SW 1271 (cell line): ENCODE results near the gene DMAC2.
"Not testable (repeated sequence)": the region's sequence is repeated elsewhere in the genome, so short reads cannot be mapped to it uniquely, and the experiment has no call there.

Experiments
- DNase-seq, 2 experiments: peaks; one replicate each; lab custom pipeline; 2025; lab: John Stamatoyannopoulos, UW

DMAC2 gene

DNA sequence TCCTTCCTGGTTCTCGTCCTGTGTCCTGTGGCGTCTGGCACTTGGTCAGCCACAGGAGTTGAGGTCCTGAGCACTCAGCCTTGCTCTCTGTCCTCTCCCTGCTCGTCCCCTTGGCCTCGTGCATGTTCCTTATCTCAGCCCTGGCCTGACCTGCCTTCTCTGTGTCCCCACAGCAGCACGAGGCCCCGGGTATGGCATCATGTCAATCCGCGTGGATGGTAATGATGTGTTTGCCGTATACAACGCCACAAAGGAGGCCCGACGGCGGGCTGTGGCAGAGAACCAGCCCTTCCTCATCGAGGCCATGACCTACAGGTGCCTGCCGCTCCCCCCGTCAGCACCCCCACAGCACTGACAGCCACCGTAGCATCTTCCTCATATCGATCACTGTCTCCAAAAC, 17.3 kb downstream of the DMAC2 start:
- no peak for DNase-seq

DNA sequence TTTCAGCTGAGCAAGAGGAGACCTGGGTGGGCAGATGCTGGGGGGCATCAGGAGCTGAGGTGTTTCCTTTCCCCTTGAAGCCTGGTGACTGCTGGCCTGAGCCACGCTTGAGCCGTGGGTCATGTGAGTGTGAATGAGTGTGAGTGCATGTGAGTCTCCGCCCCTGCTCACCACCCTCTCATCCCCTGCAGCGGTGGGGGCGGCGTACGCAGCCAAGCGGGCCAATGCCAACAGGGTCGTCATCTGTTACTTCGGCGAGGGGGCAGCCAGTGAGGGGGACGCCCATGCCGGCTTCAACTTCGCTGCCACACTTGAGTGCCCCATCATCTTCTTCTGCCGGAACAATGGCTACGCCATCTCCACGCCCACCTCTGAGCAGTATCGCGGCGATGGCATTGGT, 17.7 kb downstream of the DMAC2 start:
- DNase-seq: no peak

- no peak for DNase-seq
These were observed 18.4 kb downstream of the DMAC2 start for GRCh38 chr19:41421314-41421713.

DNA sequence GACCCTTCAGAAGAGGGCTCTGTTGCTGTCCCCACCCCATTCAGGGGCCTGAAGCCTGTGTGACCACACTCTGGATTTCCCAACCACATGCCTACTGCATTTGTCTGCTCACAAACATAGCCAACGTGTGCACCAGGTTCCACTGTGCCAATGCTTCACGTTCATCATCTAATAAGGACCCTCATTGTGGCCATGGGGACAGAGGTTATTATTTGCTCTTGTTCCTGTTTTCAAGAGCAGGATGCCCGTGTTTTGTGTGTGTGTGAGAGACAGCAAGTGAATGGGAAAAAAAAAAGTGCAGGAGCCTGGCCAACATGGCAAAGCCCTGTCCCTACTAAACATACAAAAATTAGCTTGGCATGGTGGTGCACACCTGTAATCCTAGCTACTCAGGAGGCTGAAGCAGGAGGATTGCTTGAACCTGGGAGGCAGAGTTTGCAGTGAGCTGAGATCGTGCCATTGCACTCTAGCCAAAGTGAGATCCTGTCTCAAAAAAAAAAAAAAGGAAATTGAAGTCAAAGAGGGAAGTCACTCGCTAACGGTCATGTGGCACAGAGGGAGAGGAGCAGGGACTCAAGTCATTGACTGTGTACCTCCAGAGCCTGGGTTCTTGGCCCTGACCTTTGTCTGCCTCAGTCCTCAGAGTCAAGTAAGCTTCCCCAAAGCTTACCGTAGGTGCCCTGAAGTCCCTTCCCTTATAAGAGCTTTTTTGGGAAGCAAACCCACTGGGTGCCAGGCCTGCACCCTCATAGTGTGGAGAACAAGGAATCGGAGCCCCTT, 19.4 kb downstream of the DMAC2 start:
- no peak for DNase-seq

DNA sequence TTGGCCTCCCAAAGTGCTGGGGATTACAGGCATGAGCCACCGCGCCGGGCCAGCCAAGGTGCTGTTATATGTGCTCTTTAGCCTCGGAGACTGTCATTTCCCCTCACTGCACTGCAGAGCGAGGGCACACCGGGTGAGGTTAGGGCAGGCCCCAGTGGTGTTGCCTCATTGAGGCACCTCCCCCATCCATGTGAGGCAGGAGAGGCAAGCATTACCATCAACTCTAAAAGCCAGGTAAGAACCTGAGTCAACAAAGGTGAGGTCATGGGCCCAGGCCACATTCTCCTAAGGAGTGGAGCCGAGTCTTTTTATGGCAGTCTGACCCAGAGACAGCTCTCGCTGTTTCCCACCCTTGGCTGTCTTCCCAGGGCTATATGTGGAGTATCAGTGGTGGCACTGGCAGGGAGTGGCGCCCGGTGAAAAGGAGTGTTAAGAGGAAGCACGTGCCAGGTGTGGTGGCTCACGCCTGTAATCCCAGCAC, 23.5 kb downstream of the DMAC2 start:
- no peak for DNase-seq

- no peak for DNase-seq
These were observed 24.5 kb downstream of the DMAC2 start for GRCh38 chr19:41415154-41415571.

DNA sequence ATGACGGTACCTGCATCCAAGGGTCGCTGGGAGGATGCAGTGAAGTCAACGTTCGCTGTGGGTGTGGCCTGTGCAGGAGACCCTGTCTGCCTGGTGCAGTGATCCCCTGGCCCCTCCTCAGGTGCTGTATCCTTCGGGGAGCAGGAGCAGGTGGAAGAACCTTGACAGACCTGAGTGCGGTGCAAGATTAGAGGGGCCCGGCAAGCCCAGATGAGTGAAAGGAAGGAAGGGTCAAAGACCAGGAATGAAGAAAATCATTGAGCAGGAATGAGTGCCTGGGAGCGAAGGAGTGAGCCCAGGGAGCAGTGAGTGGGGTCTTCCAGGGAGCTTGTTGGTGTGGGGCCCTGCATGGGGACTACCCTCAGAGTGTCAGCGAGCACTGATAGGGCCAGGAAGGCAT, 25.3 kb downstream of the DMAC2 start:
- no peak for DNase-seq

GRCh38 chr19:41413947-41414346, 25.8 kb downstream of the DMAC2 start:
- DNase-seq: no peak

DNA sequence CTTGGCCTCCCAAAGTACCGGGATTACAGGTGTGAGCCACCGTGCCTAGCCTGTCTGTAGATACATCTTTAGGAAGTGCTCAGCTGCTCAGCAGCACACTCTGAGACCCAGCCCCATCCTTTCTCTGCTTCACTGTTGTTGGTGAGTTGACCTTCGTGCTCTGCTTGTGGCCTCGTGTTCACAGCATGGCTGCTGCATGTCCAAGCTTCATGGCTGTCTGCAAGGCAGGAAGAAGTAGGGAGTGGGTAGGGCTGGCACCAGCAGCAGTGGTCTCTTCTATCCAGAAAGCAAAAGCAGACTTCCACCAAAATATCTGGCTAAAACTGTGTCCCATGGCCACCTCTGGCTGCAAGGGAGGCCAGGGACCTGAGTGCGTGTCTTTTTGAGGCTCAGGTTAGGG, 26.8 kb downstream of the DMAC2 start:
- DNase-seq: no peak

DNA sequence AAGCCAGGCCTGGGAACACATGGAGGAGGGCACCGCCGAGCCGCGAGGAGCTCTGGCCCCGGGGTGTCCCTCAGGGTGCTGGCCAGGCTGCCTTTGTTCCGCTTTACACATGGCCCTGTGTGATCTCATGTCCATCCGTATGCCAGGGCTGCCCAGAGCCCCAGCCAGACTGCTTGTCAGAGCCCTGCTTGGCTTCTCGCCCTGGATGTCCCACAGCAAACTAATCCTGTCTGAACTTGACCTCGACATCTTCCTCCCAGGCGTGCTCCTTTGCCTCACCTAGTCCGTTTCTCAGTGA, 27.8 kb downstream of the DMAC2 start:
- DNase-seq: no peak

- DNase-seq: no peak
These were observed 28.4 kb downstream of the DMAC2 start for GRCh38 chr19:41411100-41411967.

DNA sequence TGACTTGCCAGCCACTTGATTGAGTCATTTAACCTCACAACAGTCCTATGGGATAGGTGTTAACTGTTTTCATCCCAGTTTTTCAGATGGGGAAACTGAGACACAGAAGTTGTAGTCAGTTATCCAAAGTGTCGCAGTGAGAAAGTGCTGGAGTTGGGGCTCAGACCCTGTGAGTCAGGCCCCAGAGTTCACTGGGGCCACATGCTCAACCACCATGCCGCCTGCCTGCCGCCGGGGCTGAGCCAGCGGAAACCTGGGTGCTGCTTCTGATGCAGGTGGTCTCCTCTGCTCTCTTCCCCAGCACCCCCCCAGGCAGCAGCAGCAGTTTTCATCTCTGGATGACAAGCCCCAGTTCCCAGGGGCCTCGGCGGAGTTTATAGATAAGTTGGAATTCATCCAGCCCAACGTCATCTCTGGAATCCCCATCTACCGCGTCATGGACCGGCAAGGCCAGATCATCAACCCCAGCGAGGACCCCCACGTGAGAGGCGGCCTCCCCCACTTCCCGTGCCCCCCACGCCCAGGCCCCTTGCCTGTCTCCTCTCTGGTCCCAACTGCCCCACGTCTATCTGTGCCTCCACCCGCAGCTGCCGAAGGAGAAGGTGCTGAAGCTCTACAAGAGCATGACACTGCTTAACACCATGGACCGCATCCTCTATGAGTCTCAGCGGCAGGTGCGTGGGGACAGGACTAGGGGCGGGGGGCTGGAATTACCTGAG, 29.2 kb downstream of the DMAC2 start:
- DNase-seq: no peak

DNA sequence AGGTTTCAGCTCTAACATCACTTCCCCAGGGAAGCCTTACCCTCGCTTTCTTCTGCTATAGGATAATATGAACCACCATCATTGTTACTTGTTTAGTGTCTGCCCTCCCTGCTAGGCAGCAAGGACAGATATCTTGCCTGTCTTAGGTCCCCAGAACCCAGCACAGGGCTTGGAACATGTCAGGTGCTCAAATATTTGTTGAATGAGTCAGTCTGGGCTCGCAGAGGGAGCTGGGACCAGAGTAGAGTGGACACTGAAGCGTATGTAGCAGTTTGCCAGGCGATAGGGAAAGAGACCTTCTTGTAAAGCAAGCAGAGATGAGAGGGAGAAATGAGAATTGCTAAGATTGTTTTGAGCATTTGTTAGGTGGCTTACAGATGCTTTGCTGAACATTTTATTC, 30.4 kb downstream of the DMAC2 start:
- peak in 1 of 2 experiments; percentile 10 for DNase-seq

GRCh38 chr19:41408846-41409245, 30.9 kb downstream of the DMAC2 start:
- DNase-seq: not testable (repeated sequence)

- DNase-seq: no peak
These were observed 31.5 kb downstream of the DMAC2 start for GRCh38 chr19:41408256-41408655.

DNA sequence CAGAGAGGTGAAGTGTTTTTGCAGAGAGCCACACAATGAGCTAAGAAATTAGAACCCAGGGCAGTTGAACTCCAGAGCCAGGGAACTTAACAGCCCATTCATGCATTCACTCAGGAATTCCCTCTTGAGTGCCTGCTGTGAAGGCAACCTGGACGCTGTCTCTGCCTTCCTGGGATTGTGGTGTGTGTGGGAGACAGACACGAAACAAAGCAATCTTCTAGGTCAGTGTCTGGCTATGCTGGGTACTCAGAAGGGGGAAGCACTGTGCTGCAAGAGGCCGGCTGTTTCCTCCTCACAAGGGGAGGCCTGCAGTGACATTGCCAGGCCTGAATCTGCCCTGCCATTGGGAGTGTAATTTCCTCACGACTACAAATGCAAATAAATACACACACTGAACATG, 32.4 kb downstream of the DMAC2 start:
- no peak for DNase-seq

- no peak for DNase-seq
These were observed 33.9 kb downstream of the DMAC2 start for GRCh38 chr19:41405776-41406175.

DNA sequence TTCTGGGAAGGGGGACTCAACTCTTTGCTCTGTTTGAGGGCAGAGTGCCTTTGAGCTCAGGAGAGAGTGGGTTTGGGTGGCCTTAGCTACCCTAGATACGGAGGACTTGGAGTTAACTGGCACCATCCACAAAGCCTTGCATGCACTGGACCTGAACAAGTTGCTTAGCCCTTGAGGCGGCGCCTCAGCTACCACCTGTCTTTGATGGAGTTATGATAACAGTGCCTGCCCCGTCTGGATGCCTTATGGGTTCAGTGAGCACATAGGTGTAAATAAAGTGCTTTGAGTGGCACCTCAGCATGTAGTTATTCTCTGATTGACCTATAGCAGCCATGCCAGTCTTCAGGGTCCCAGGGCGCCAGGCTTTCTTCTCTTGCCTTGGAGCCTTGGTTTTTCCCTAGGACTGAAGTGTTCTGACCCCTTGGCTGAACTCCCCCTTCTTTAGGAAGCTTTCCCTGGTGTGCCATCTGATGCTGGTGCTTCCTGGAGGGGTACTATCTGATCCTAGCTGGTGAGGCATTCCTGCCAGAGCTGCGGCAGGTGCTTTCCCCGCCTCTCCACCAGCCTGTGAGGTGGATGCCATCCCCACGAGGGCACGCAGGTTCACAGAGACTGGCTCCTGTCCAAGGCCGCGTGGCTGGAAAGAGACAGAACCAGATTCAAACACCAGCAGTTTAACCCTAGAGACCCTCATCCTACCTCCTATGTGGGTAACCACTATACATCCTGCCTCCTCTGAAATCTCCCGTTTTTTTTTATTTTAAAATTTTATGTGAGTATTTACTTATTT, 36.3 kb downstream of the DMAC2 start:
- DNase-seq: no peak

- no peak for DNase-seq
These were observed 37.7 kb downstream of the DMAC2 start for GRCh38 chr19:41402010-41402409.

DNA sequence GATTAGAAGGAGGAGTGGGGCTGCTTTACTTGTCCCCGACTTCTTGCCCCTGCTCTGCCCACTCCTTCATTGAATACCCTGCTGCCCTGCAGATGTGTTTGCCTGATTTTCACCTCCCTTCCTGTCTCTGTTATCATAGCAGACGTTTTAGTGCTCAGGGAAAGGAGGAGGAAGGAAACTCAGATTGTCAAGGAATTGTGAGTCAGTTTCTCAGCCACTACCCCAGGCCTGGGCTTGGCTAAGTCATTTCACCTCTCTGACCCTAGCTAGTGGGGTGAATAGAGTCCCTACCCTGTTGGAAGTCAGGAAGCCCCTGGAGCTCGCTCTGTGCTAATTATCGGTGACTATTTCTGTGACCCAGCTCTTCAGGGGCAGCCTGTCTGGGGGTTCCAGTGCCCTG, 38.2 kb downstream of the DMAC2 start:
- no peak for DNase-seq

DNA sequence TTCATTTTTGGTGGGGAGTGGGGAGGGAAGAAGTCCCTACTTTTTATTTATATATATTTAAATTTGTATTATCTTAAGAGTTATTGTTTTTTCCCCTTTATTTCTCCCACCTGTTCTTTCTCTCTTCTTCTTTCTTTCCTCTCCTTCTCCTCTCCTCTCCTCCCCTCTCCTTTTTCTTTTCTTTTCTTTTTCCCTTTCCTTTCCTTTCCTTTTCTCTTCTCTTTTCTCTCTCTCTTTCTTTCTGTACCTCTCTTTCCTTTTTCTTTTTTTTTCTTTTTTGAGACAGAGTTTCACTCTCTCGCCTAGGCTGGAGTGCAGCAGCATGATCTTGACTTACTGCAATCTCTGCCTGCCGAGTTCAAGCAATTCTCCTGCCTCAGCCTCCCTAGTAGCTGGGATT, 40.2 kb downstream of the DMAC2 start:
- DNase-seq: no peak

DNA sequence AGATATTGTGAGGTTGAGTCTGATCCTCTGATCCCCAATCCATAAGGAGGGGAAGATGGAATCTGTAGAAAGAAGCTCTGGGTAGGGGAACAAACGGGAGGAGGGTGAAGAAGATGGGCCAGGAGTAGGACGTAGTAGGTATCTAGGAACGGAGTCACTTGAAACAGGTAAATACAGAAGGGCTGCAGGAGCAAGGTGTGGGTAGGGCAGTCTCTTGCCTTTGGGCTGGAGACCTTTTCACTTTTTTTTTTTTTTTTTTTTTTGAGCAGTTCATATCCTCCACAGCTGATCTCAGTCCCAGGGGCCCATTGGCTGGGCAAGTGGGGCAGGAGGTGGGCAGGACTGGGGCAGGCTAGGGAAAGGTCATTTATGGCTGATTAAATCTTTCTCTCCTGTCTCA, 40.6 kb downstream of the DMAC2 start:
- no peak for DNase-seq
